Endothelial cell of umbilical vein (primary cell): Measurements from ENCODE around the gene DUSP28. TPM values are rescaled to one million over a fixed set of nuclear protein-coding genes. Genes with fewer than 3 reads are reported as not detected.

Source experiments
- BruUV-seq: library from RNA; stranded (reverse); fragments of 400-500 nt; replicated peaks from 2 replicates; lab custom pipeline; 2021; lab: Mats Ljungman, UMichigan
- CTCF ChIA-PET: fragments of 300-600, 350-600 bp; sonication (Branson Sonifier 250); formaldehyde crosslinking; loops from one replicate; lab custom pipeline; 2021; ENCODE audit warnings: antibody characterized with exemption, inconsistent platforms; lab: Charles Lee
- POLR2A ChIA-PET: fragments of 300-600, 350-600 bp; sonication (Branson Sonifier 250); formaldehyde crosslinking; loops from one replicate; lab custom pipeline; 2021; ENCODE audit warnings: antibody characterized with exemption, inconsistent platforms; lab: Charles Lee
- DNase-seq: peaks from one replicate; pipeline ENCODE4 v3.0.0-alpha.2; 2011; ENCODE audit warnings: low read depth, low spot score
- FAIRE-seq: peaks from 2 replicates; lab custom pipeline; 2011; peaks lifted over from hg19 to GRCh38; lab: Jason Lieb, UNC
- H2AFZ ChIP-seq: 2 replicates; pipeline ENCODE4 v1.6.0; 2012; ENCODE audit warnings: low read depth, low read length, control low read depth, inconsistent platforms
- H3K27ac ChIP-seq: 2 replicates; pipeline ENCODE4 v1.5.1; 2011; ENCODE audit warnings: low read depth, mild to moderate bottlenecking, control low read depth, low read length, moderate library complexity; ENCODE audit not compliant: insufficient read depth
- H3K27me3 ChIP-seq, 2 experiments: 2 replicates each; pipeline versions ENCODE4 v1.6.0 to v1.6.1; 2011; ENCODE audit warnings: low read length in 2 of 2, mixed read lengths in 1 of 2; ENCODE audit not compliant: control insufficient read depth in 2 of 2, insufficient read depth in 2 of 2
- H3K36me3 ChIP-seq, 2 experiments: 2 replicates in 1 of 2; 3 replicates in 1 of 2; pipeline ENCODE4 v1.5.1; 2011; ENCODE audit warnings: low read length in 2 of 2, mild to moderate bottlenecking in 1 of 2, moderate library complexity in 1 of 2; ENCODE audit not compliant: control insufficient read depth in 2 of 2, insufficient read depth in 2 of 2; ENCODE audit errors: extremely low read depth in 1 of 2
- H3K4me1 ChIP-seq: 3 replicates; pipeline ENCODE4 v1.5.1; 2011; ENCODE audit warnings: mild to moderate bottlenecking, low read length; ENCODE audit not compliant: control insufficient read depth, insufficient read depth; ENCODE audit errors: extremely low read depth
- H3K4me2 ChIP-seq: 2 replicates; pipeline ENCODE4 v1.6.1; 2011; ENCODE audit warnings: low read length, control low read depth, mixed read lengths; ENCODE audit not compliant: insufficient read depth
- H3K4me3 ChIP-seq, 3 experiments: fragments of 200-600 bp in 1 of 3; sonication (generic), shearing (Covaris generic) in 1 of 3; replicated peaks in 1 of 3; 2 replicates each; pipeline ENCODE4 v1.5.1; 2011 to 2016; ENCODE audit warnings: control low read depth in 3 of 3, low read length in 3 of 3, mild to moderate bottlenecking in 2 of 3, inconsistent platforms in 1 of 3, low read depth in 1 of 3, moderate library complexity in 1 of 3; ENCODE audit not compliant: insufficient read depth in 1 of 3
- H3K79me2 ChIP-seq: 2 replicates; pipeline ENCODE4 v1.6.0; 2012; ENCODE audit warnings: low read length, inconsistent platforms; ENCODE audit not compliant: control insufficient read depth, insufficient read depth
- H3K9ac ChIP-seq: replicated peaks from 2 replicates; pipeline ENCODE3; 2011; ENCODE audit warnings: low read length, control low read depth; ENCODE audit not compliant: insufficient read depth; ENCODE audit errors: extremely low read depth
- H3K9me1 ChIP-seq: replicated peaks from 3 replicates; pipeline ENCODE4 v1.6.0; 2011; ENCODE audit warnings: mild to moderate bottlenecking, low read length; ENCODE audit not compliant: control insufficient read depth, insufficient read depth; ENCODE audit errors: extremely low read depth
- H3K9me3 ChIP-seq: replicated peaks from 2 replicates; pipeline ENCODE4 v1.5.1; 2012; ENCODE audit warnings: low read length, inconsistent platforms; ENCODE audit not compliant: control insufficient read depth, insufficient read depth
- H4K20me1 ChIP-seq: replicated peaks from 2 replicates; pipeline ENCODE3; 2011; ENCODE audit warnings: mild to moderate bottlenecking, low read length; ENCODE audit not compliant: control insufficient read depth, insufficient read depth; ENCODE audit errors: extremely low read depth
- EZH2 ChIP-seq: IDR thresholded peaks from 2 replicates; pipeline ENCODE4 v1.6.1; 2012; ENCODE audit warnings: borderline replicate concordance, low read depth, mild to moderate bottlenecking, moderate library complexity, low read length, inconsistent platforms; ENCODE audit not compliant: severe bottlenecking
- FOS ChIP-seq: IDR thresholded peaks from 2 replicates; pipeline ENCODE4 v1.6.1; 2011; ENCODE audit warnings: mild to moderate bottlenecking, low read length, moderate library complexity, borderline replicate concordance; ENCODE audit not compliant: insufficient read depth
- GATA2 ChIP-seq: IDR thresholded peaks from 2 replicates; pipeline ENCODE4 v1.7.0; 2011; ENCODE audit warnings: low read depth, mild to moderate bottlenecking, moderate library complexity, mixed read lengths, low read length; ENCODE audit not compliant: insufficient read length, insufficient read depth
- JUN ChIP-seq: IDR thresholded peaks from 2 replicates; pipeline ENCODE4 v1.6.1; 2011; ENCODE audit warnings: borderline replicate concordance, low read depth; ENCODE audit not compliant: insufficient read length, insufficient read depth
- MAX ChIP-seq: IDR thresholded peaks from 2 replicates; pipeline ENCODE4 v1.6.1; 2011; ENCODE audit not compliant: insufficient read depth, insufficient read length
- MYC ChIP-seq: IDR thresholded peaks from one replicate; pipeline ENCODE4 v1.6.1; 2011; ENCODE audit warnings: mild to moderate bottlenecking, low read depth, low read length
- POLR2A ChIP-seq: IDR thresholded peaks from 2 replicates; pipeline ENCODE4 v1.6.1; 2012; ENCODE audit warnings: low read depth, mild to moderate bottlenecking, control low read depth, low read length
- POLR2AphosphoS5 ChIP-seq: IDR thresholded peaks from 2 replicates; pipeline ENCODE4 v1.6.1; 2012; ENCODE audit warnings: low read depth, mild to moderate bottlenecking, control low read depth, low read length, moderate library complexity; ENCODE audit not compliant: insufficient read depth
- dilution Hi-C: fragments of 300-500 bp; cut with MboI; formaldehyde crosslinking; loops from one replicate; pipeline ENCODE4 v1.15.0; 2019; ENCODE audit warnings: low sequenced_read_pairs; ENCODE audit not compliant: extremely low pct_ligation_motif_present
- intact Hi-C: fragments of 100-400 bp; cut with micrococcal nuclease; formaldehyde crosslinking; loops from one replicate; pipeline ENCODE4 v1.10.0; 2022
- polyA plus RNA-seq, 4 experiments: library from polyadenylated mRNA; depleted of rRNA in 3 of 4; stranded (reverse) in 3 of 4; unstranded in 1 of 4; fragments of >200 nt; gene quantifications; 2 replicates each; pipeline versions ENCODE4 v1.2.1 to v1.2.3, GENCODE V29; 2011 to 2012; ENCODE audit warnings: missing spikeins in 1 of 4
- total RNA-seq: library from RNA; stranded (reverse); gene quantifications from 2 replicates; pipeline ENCODE4 v1.2.3, GENCODE V29; 2021
- TF ChIP-seq, protein P1 (sequence below), 2 donors: IDR thresholded peaks; 1 replicate in 1 of 2; 2 replicates in 1 of 2; pipeline ENCODE4 v1.5.1; 2011; ENCODE audit warnings: low read length in 2 of 2, mild to moderate bottlenecking in 2 of 2, moderate library complexity in 2 of 2, control low read depth in 1 of 2, inconsistent platforms in 1 of 2, low read depth in 1 of 2; ENCODE audit not compliant: insufficient read depth in 1 of 2; ENCODE audit errors: extremely low read depth in 1 of 2

Gene DUSP28
- total and polyA plus RNA-seq, 2 donors (not counting 3 experiments of a cell fraction or from before 2014, with no cell fraction given): 2.2 to 4.3 TPM

DNA sequence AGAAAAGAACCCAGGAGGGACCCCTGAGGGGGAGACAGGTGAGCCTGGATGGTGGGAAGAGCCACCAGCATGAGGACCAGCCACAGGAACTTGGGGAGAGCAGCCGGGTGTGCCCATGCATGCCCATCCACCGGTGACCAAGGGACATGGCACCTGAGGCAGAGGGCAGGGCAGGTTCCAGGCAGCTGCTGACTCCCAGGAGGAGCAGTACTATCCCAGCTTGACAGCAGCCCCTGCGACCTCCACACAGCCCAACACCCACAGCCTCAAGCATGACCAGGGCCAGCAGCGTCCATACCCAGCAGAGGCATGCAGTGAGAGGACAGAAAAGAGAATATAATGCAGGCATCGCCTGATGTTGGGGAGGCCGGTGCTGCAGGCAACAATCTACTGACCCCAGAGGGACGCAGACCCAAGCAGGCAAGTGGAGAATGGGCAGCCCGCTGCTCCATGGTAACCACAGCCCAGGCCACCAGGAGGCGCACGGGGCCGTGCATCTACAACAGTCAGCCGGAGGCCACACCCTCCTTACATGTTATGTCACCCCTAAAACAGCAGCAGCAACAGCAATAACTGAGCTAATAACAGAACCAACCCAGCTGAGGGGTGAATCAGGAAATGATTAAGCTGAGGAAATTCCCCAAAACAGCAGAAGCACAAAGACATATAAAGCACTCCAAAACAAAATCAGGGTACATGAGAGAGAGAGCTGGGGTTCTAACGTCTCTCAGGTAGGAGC, 46.4 kb upstream of the DUSP28 start:
- Histone ChIP-seq H3K36me3 (no peaks in the 10 kb centered on the region), H3K27me3 (no peaks in the 10 kb centered on the region), H3K4me3 (no peak overlapping the region), H3K9ac (no peak overlapping the region), H3K4me1 (no peaks in the 10 kb centered on the region), H3K27ac (no peak overlapping the region), H3K9me1 (no peaks in the 10 kb centered on the region), H3K4me2 (no peak overlapping the region), H3K79me2 (no peaks in the 10 kb centered on the region), H3K9me3 (no peaks in the 10 kb centered on the region), H4K20me1 (no peaks in the 10 kb centered on the region), H2AFZ (no peak overlapping the region)
- no TSS peak for BruUV-seq
- DNase-seq (peak; percentile 70), FAIRE-seq (peak; percentile 52)
- dilution Hi-C loops: no loop called here
- ChIA-PET CTCF (interaction anchor here (0.6 to 5.0 kb wide), 33 partner anchors 8 to 333 kb away, joined by 3 to 78 read pairs (median 4); partner anchors contain the start of genes ANKMY1, CAPN10 and DUSP28), POLR2A (interaction anchor here (1.3 kb wide), 1 partner anchor 47 kb away, joined by 4 read pairs; no protein-coding TSS in a partner anchor)
- intact Hi-C loops: loop anchor here (1.0 to 5.0 kb wide), 4 partner anchors 47 to 327 kb away; partner anchors contain the start of genes CAPN10 and DUSP28
- TF ChIP-seq, protein P1, sequence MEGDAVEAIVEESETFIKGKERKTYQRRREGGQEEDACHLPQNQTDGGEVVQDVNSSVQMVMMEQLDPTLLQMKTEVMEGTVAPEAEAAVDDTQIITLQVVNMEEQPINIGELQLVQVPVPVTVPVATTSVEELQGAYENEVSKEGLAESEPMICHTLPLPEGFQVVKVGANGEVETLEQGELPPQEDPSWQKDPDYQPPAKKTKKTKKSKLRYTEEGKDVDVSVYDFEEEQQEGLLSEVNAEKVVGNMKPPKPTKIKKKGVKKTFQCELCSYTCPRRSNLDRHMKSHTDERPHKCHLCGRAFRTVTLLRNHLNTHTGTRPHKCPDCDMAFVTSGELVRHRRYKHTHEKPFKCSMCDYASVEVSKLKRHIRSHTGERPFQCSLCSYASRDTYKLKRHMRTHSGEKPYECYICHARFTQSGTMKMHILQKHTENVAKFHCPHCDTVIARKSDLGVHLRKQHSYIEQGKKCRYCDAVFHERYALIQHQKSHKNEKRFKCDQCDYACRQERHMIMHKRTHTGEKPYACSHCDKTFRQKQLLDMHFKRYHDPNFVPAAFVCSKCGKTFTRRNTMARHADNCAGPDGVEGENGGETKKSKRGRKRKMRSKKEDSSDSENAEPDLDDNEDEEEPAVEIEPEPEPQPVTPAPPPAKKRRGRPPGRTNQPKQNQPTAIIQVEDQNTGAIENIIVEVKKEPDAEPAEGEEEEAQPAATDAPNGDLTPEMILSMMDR (IDR thresholded peaks at IDR 0.05; ENCODE audit: extremely low read depth in 1 of 2, insufficient read depth in 1 of 2, low read depth in 1 of 2, low read length in 2 of 2): peak; percentile 87 to 92
- TF ChIP-seq MAX: no peak

- Histone ChIP-seq H3K36me3 (no peaks in the 10 kb centered on the region), H3K79me2 (no peaks in the 10 kb centered on the region), H3K9ac (no peak overlapping the region), H3K27me3 (peaks cover 0 to 5% of the 10 kb centered on the region in 2 experiments), H3K4me1 (no peaks in the 10 kb centered on the region), H3K27ac (no peak overlapping the region), H3K9me1 (no peaks in the 10 kb centered on the region), H2AFZ (no peak overlapping the region), H3K4me2 (no peak overlapping the region), H3K4me3 (no peak overlapping the region), H4K20me1 (no peaks in the 10 kb centered on the region), H3K9me3 (no peaks in the 10 kb centered on the region)
- POLR2A ChIA-PET: interaction anchor here (1.3 kb wide), 1 partner anchor 46 kb away, joined by 4 read pairs; no protein-coding TSS in a partner anchor
- TF ChIP-seq POLR2AphosphoS5 (no peak), FOS (no peak), GATA2 (no peak), MYC (no peak), MAX (no peak), JUN (no peak), EZH2 (no peak), POLR2A (no peak)
- TF ChIP-seq, protein P1 (IDR thresholded peaks at IDR 0.05; ENCODE audit: extremely low read depth in 1 of 2, insufficient read depth in 1 of 2, low read depth in 1 of 2, low read length in 2 of 2): no peak
- dilution Hi-C loops (no loop called here), intact Hi-C loops (loop anchor here (1.0 to 5.0 kb wide), 3 partner anchors 46 to 326 kb away; partner anchors contain the start of gene DUSP28)
- no TSS peak for BruUV-seq
- CTCF ChIA-PET: interaction anchor here (0.7 to 5.0 kb wide), 23 partner anchors 9 to 332 kb away, joined by 3 to 78 read pairs (median 4); partner anchors contain the start of genes ANKMY1, CAPN10 and DUSP28
- FAIRE-seq: no peak
- no peak for DNase-seq
These were observed 45.5 kb upstream of the DUSP28 start for GRCh38 chr2:240514631-240515030.
